HG02642 (cell line): ENCODE results near the gene UBE2N.
"Not testable (repeated sequence)": the region's sequence is repeated elsewhere in the genome, so short reads cannot be mapped to it uniquely, and the experiment has no call there.

ENCODE experiments used
- ATAC-seq: cut with Tn5 transposase; IDR thresholded peaks from one replicate; pipeline ENCODE4 v1.9.1; 2021; ENCODE audit warnings: mild to moderate bottlenecking; ENCODE audit not compliant: unreplicated experiment, poor library complexity

UBE2N gene

GRCh38 chr12:93381976-93382437 lies 59.7 kb downstream of the UBE2N start:
- ATAC-seq: not testable (repeated sequence)

GRCh38 chr12:93381161-93381975 lies 60.4 kb downstream of the UBE2N start:
- no peak for ATAC-seq

- no peak for ATAC-seq
These were observed 61.1 kb downstream of the UBE2N start for GRCh38 chr12:93380480-93381121.

GRCh38 chr12:93379981-93380361 lies 61.8 kb downstream of the UBE2N start:
- ATAC-seq: no peak

- ATAC-seq: no peak
These were observed 62.3 kb downstream of the UBE2N start for GRCh38 chr12:93379326-93379980.

GRCh38 chr12:93378998-93379325 lies 62.8 kb downstream of the UBE2N start:
- no peak for ATAC-seq

- peak; percentile 41 for ATAC-seq
These were observed 63.4 kb downstream of the UBE2N start for GRCh38 chr12:93378196-93378997.

GRCh38 chr12:93377252-93378195 lies 64.2 kb downstream of the UBE2N start, which contains the start of gene NUDT4:
TSS of gene NUDT4 (plus strand) at chr12:93377925. CDS start at chr12:93378323, 398 bp downstream.
- peak; percentile 78 for ATAC-seq

- ATAC-seq: no peak
These were observed 65.1 kb downstream of the UBE2N start for GRCh38 chr12:93376436-93377251.

GRCh38 chr12:93375906-93376305 lies 65.8 kb downstream of the UBE2N start:
- ATAC-seq: no peak

GRCh38 chr12:93373961-93374656 lies 67.6 kb downstream of the UBE2N start:
- ATAC-seq: no peak

- no peak for ATAC-seq
These were observed 70.8 kb downstream of the UBE2N start for GRCh38 chr12:93370947-93371346.

- no peak for ATAC-seq
These were observed 72.2 kb downstream of the UBE2N start for GRCh38 chr12:93369505-93369904.

GRCh38 chr12:93368766-93369165 lies 73.0 kb downstream of the UBE2N start:
- no peak for ATAC-seq

- no peak for ATAC-seq
These were observed 75.3 kb downstream of the UBE2N start for GRCh38 chr12:93366422-93366821.

- ATAC-seq: no peak
These were observed 75.9 kb downstream of the UBE2N start for GRCh38 chr12:93365616-93366405.

GRCh38 chr12:93363841-93364297 lies 77.9 kb downstream of the UBE2N start:
- ATAC-seq: peak; percentile 47
